Mesothelial cell of epicardium (in vitro differentiated cells): Measurements from ENCODE around the gene DEK. TPM values are rescaled to one million over a fixed set of nuclear protein-coding genes. Genes with fewer than 3 reads are reported as not detected.
"Not testable (repeated sequence)": the region's sequence is repeated elsewhere in the genome, so short reads cannot be mapped to it uniquely, and the experiment has no call there.

Source experiments
- DNase-seq, 2 experiments: peaks; one replicate each; pipeline ENCODE4 v3.0.0; 2021; ENCODE audit warnings: low spot score in 2 of 2; ENCODE audit not compliant: unreplicated experiment in 2 of 2
- H3K27ac Mint-ChIP-seq: 2 replicates; pipeline ENCODE4 v1.8.0; 2021; ENCODE audit warnings: mixed read lengths
- H3K27me3 Mint-ChIP-seq: 2 replicates; pipeline ENCODE4 v1.8.0; 2021; ENCODE audit warnings: low read depth, mixed read lengths
- H3K36me3 Mint-ChIP-seq: 2 replicates; pipeline ENCODE4 v1.8.0; 2021; ENCODE audit warnings: mixed read lengths
- H3K4me1 Mint-ChIP-seq: 2 replicates; pipeline ENCODE4 v1.8.0; 2021; ENCODE audit warnings: mixed read lengths
- H3K4me3 Mint-ChIP-seq: 2 replicates; pipeline ENCODE4 v1.8.0; 2021; ENCODE audit warnings: mild to moderate bottlenecking, moderate library complexity, mixed read lengths
- H3K9me3 Mint-ChIP-seq: 2 replicates; pipeline ENCODE4 v1.8.0; 2021; ENCODE audit warnings: mixed read lengths
- CTCF ChIP-seq: fragments of 200-600 bp; sonication (generic); IDR thresholded peaks from one replicate; pipeline ENCODE4 v1.5.0; 2021; ENCODE audit warnings: antibody characterized with exemption; ENCODE audit not compliant: unreplicated experiment
- total RNA-seq: library from RNA; stranded (reverse); gene quantifications from 3 replicates; pipeline ENCODE4 v1.2.1, GENCODE V29; 2021

The DEK gene
- total RNA-seq, 1 donor from 2014 or later = 79.5 TPM

- Mint-ChIP-seq H3K9me3 (peaks cover 43% of the 10 kb centered on the region), H3K4me1 (no peaks in the 10 kb centered on the region), H3K27me3 (no peaks in the 10 kb centered on the region), H3K36me3 (peaks cover 74% of the 10 kb centered on the region), H3K27ac (no peak overlapping the region), H3K4me3 (no peak overlapping the region)
- no peak for TF ChIP-seq CTCF
- no peak for DNase-seq
These were observed 29.8 kb downstream of the DEK start for GRCh38 chr6:18234564-18234963.

- H3K27ac Mint-ChIP-seq, DNase-seq, H3K27me3 Mint-ChIP-seq, H3K4me1 Mint-ChIP-seq, H3K4me3 Mint-ChIP-seq: not testable (repeated sequence)
- Mint-ChIP-seq H3K36me3 (peaks cover 81% of the 10 kb centered on the region), H3K9me3 (peaks cover 47% of the 10 kb centered on the region)
These were observed 30.6 kb downstream of the DEK start for GRCh38 chr6:18233770-18234169.

- H3K9me3 Mint-ChIP-seq = peaks cover 57% of the 10 kb centered on the region
- not testable (repeated sequence) for H3K4me3 Mint-ChIP-seq, H3K27ac Mint-ChIP-seq, H3K4me1 Mint-ChIP-seq, H3K27me3 Mint-ChIP-seq, DNase-seq
- peaks cover 90% of the 10 kb centered on the region for H3K36me3 Mint-ChIP-seq
These were observed 32.5 kb downstream of the DEK start for GRCh38 chr6:18231856-18232255.

- H3K27ac Mint-ChIP-seq, H3K4me1 Mint-ChIP-seq, DNase-seq, H3K27me3 Mint-ChIP-seq, H3K4me3 Mint-ChIP-seq: not testable (repeated sequence)
- Mint-ChIP-seq H3K9me3 (peaks cover 48% of the 10 kb centered on the region), H3K36me3 (peaks cover 71% of the 10 kb centered on the region)
These were observed 35.7 kb downstream of the DEK start for GRCh38 chr6:18228590-18228989.

GRCh38 chr6:18227166-18227565, 37.2 kb downstream of the DEK start:
- not testable (repeated sequence) for H3K27me3 Mint-ChIP-seq, H3K4me1 Mint-ChIP-seq, H3K27ac Mint-ChIP-seq, H3K4me3 Mint-ChIP-seq, DNase-seq
- peaks cover 38% of the 10 kb centered on the region for H3K9me3 Mint-ChIP-seq
- H3K36me3 Mint-ChIP-seq = peaks cover 60% of the 10 kb centered on the region

- H3K27ac Mint-ChIP-seq, H3K27me3 Mint-ChIP-seq, H3K4me3 Mint-ChIP-seq, H3K4me1 Mint-ChIP-seq, DNase-seq: not testable (repeated sequence)
- peaks cover 59% of the 10 kb centered on the region for H3K36me3 Mint-ChIP-seq
- peaks cover 32% of the 10 kb centered on the region for H3K9me3 Mint-ChIP-seq
These were observed 37.8 kb downstream of the DEK start for GRCh38 chr6:18226451-18227105.

- no peak for TF ChIP-seq CTCF
- H3K36me3 Mint-ChIP-seq = peaks cover 46% of the 10 kb centered on the region
- H3K4me3 Mint-ChIP-seq = no peak overlapping the region
- no peaks in the 10 kb centered on the region for H3K27me3 Mint-ChIP-seq
- peaks cover 5% of the 10 kb centered on the region for H3K4me1 Mint-ChIP-seq
- H3K9me3 Mint-ChIP-seq = no peaks in the 10 kb centered on the region
- H3K27ac Mint-ChIP-seq = no peak overlapping the region
- DNase-seq = no peak
These were observed 43.1 kb downstream of the DEK start for GRCh38 chr6:18221288-18221615.

- H3K27ac Mint-ChIP-seq = peak overlapping the region; percentile 3
These were observed 44.7 kb downstream of the DEK start for GRCh38 chr6:18219591-18219990.

More at GRCh38 chr6:18219591-18219990, 44.7 kb downstream of the DEK start:
- Mint-ChIP-seq H3K9me3 (no peaks in the 10 kb centered on the region), H3K4me1 (peaks cover 5% of the 10 kb centered on the region), H3K36me3 (peaks cover 45% of the 10 kb centered on the region), H3K4me3 (no peak overlapping the region), H3K27me3 (no peaks in the 10 kb centered on the region)
- no peak for TF ChIP-seq CTCF
- no peak for DNase-seq
